ENCODE measurements around the gene SLX4.

The SLX4 gene

DNA sequence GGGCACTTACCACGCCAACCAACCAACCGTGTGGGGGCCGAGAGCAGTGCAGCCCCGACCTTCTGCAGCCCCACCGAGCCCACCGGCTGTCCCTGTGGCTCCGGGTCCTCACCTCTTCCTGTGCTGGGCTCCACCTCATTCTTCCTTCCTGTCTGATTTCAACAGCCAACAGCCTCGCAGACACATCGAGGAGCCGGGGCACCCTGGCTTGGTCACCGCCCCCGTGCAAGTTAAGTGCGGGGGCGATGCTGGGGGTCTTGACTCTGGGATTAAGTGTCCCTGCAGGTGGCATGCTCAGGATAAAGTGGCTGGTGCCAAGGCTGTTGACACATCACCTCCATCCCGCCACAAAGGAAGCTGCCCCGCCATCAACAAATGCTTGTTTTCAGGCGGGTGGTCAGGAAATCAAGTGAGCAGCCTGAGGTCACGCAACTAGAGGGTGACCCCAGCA is 34.1 kb downstream of the SLX4 start, which contains the start of gene NLRC3:
Gene NLRC3 (minus strand): TSS at position 102 of the 451 bp plus-strand sequence. CDS start 12,367 bp downstream, outside the sequence.
- no peak within 1 kb of the TSS for H3K4me3 ChIP-seq (ENCODE audit: control insufficient read depth, low read depth, low read length)
- TF ChIP-seq, protein P1, sequence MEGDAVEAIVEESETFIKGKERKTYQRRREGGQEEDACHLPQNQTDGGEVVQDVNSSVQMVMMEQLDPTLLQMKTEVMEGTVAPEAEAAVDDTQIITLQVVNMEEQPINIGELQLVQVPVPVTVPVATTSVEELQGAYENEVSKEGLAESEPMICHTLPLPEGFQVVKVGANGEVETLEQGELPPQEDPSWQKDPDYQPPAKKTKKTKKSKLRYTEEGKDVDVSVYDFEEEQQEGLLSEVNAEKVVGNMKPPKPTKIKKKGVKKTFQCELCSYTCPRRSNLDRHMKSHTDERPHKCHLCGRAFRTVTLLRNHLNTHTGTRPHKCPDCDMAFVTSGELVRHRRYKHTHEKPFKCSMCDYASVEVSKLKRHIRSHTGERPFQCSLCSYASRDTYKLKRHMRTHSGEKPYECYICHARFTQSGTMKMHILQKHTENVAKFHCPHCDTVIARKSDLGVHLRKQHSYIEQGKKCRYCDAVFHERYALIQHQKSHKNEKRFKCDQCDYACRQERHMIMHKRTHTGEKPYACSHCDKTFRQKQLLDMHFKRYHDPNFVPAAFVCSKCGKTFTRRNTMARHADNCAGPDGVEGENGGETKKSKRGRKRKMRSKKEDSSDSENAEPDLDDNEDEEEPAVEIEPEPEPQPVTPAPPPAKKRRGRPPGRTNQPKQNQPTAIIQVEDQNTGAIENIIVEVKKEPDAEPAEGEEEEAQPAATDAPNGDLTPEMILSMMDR (conservative IDR thresholded peaks at IDR 0.05; ENCODE audit: control insufficient read depth, insufficient read depth, low read depth, low read length) = no peak
- no peak for DNase-seq (ENCODE audit: low read depth)

DNA sequence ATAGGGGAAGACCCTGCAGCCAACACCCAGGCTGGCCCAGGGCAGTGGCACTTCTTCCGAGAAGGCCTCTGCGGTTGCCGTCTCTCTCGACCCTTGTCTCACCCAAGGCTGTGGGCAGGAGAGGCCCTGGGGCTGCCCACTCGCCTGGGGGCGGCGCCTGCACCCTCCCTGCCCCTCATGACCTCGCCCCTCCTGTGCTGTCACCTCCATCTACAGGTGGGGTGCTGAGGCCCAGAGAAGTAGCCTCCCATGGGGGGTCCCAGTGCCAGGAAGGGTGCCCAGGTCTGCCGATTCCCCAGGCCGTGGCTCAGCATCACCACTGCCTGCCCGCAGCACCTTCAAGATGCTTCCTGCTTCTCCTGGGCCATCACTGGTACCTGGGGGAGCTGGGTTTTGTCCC is 35.2 kb downstream of the SLX4 start:
- no peak for DNase-seq (ENCODE audit: low read depth)
- no peak overlapping the region for H3K4me3 ChIP-seq (ENCODE audit: control insufficient read depth, low read depth, low read length)
- TF ChIP-seq, protein P1 (conservative IDR thresholded peaks at IDR 0.05; ENCODE audit: control insufficient read depth, insufficient read depth, low read depth, low read length) = no peak

DNA sequence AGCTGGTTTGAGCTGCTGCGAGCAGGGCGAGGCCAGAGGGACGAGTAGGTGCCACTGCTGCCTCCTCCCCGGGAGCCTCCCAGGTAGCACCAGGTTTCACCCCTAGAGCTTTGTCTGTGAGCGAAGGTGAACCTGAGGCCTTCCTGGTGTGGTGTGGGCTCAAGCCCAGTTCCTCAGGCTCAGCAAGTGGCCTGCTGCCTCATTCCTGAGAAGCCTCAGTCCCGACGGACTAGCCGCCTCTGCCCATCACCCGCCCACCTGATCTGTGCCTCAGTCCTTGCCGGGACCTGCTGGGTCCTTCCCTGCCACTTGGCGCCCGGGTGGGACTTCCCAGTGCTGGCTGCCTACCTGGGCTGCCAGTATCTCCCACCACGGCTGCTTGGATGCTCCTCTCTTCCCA is 35.9 kb downstream of the SLX4 start:
- TF ChIP-seq, protein P1 (conservative IDR thresholded peaks at IDR 0.05; ENCODE audit: control insufficient read depth, insufficient read depth, low read depth, low read length) = no peak
- no peak for DNase-seq (ENCODE audit: low read depth)
- no peak overlapping the region for H3K4me3 ChIP-seq (ENCODE audit: control insufficient read depth, low read depth, low read length)

DNA sequence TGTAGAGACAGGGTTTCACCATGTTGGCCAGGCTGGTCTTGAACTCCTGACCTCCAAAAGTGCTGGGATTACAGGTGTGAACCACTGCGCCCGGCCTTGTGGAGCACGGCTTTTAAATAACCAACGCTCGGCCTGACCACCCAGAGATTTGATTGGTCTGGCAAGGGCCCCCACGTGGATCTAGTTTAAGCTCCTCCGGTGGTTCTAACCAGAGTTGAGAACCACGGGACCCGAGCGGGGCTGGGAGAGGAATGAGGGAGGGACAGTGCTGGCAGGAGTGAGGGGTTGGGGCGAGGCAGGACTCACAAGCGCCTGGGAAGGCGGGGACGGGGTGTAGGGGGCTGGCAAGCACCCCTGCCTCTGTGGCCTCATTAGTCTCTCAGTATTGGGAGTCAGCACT is 37.2 kb downstream of the SLX4 start:
- DNase-seq (ENCODE audit: low read depth) = no peak
- H3K4me3 ChIP-seq (ENCODE audit: control insufficient read depth, low read depth, low read length) = no peak overlapping the region

DNA sequence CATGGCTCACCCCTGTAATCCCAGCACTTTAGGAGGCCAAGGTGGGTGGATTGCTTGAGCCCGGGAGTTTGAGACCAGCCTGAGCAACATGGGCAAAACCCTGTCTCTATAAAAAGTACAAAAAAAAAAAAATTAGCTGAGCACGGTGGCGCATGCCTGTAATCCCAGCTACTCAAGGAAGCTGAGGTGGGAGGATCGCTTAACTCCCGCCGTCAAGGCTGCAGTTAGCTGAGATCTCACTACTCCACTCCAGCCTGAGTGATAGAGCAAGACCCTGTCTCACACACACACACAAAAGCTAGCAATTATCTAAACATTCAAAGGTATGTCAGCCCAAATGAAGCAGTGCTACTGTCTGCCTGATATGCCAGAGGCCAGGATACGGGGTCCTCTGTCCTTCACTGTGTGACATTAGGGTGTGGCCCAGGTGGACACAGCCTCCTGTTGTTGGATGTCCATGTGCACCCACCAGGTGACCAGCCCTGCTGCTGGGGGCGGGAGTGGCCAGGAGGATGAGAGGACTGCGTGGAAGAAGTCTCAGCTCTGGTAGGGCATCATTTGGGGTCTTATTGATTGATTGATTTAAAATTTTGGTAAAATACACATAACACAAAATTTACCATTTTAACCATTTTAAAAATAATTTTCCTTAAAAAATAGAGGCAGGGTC is 38.1 kb downstream of the SLX4 start:
- TF ChIP-seq, protein P1 (conservative IDR thresholded peaks at IDR 0.05; ENCODE audit: control insufficient read depth, insufficient read depth, low read depth, low read length) = no peak
- DNase-seq (ENCODE audit: low read depth) = no peak

More for the DNA sequence above, 37.2 kb downstream of the SLX4 start:
- TF ChIP-seq, protein P1 (conservative IDR thresholded peaks at IDR 0.05; ENCODE audit: control insufficient read depth, insufficient read depth, low read depth, low read length) = no peak

DNA sequence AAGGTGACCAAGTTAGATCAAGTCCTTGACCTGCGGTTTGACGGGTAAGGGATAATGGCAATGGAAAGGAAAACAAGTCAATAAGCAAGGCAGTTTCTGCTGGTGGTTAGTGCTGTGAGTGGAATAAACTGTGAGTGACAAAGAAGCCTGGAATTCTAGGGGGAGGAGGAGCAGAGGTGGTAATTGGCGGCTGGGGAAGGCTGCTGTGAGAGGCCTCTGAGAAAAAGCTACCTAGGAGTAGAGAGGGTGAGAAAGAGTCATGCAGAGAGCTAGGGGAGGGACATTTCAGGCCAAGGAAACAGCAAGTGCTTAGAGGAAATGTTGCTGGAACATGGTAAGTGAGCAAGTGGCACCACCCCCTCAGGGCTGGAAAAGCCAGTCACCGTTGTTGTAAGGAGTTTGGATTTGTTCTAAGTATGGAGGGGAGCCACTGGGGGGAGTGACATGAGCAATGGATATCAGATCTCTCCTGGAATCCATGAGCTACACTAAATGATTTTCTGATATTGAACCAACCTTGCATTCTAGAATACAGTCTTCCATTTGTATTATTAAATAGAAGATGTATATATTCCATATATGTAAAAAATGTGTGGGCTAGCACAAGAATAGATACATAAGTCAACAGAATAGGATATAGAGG is 40.9 kb downstream of the SLX4 start:
- no peak overlapping the region for H3K4me3 ChIP-seq (ENCODE audit: control insufficient read depth, low read depth, low read length)
- DNase-seq (ENCODE audit: low read depth) = no peak
- TF ChIP-seq, protein P1 (conservative IDR thresholded peaks at IDR 0.05; ENCODE audit: control insufficient read depth, insufficient read depth, low read depth, low read length) = no peak

More for the DNA sequence above, 38.1 kb downstream of the SLX4 start:
- H3K4me3 ChIP-seq (ENCODE audit: control insufficient read depth, low read depth, low read length) = no peak overlapping the region

Measured in fibroblast of mammary gland (primary cell).